Measurements from ENCODE around the gene ALDH3A2. TPM values are rescaled to one million over a fixed set of nuclear protein-coding genes. Genes with fewer than 3 reads are reported as not detected.

Gene ALDH3A2
- total and polyA plus RNA-seq, 2 of the 8 experiments (the other 6 are each of a cell fraction or from before 2014, with no cell fraction given) = 20.6 to 72.9 TPM

GRCh38 chr17:19664821-19665181 lies 16.2 kb downstream of the ALDH3A2 start:
- 88% methylated on average over 4 of the region's 4 CpGs; no CpG with 5 or more reads in 1 of the 2 experiments for WGBS, 2 experiments (ENCODE audit: extremely low coverage in 1 of 2, insufficient coverage in 1 of 2, insufficient read length in 1 of 2, insufficient replicate concordance in 2 of 2, low coverage in 1 of 2, low lambda C conversion rate in 2 of 2, missing lambda C conversion rate in 1 of 2)
- no peak for DNase-seq (ENCODE audit: low read depth in 1 of 2, low spot score in 2 of 2)
- Histone ChIP-seq H2BK5ac (ENCODE audit: low read depth, low read length) (no peak overlapping the region), H3K23ac (ENCODE audit: insufficient read length) (no peak overlapping the region), H3K27me3 (replicated peaks in 1 of 4; ENCODE audit: control insufficient read depth in 3 of 4, extremely low read depth in 1 of 4, insufficient read depth in 3 of 4, low read length in 3 of 4) (no peaks in the 10 kb centered on the region), H2AK5ac (ENCODE audit: low read depth, low read length) (no peak overlapping the region), H3K4me2 (ENCODE audit: insufficient read depth in 1 of 2, low read depth in 2 of 2, low read length in 2 of 2) (no peak overlapping the region), H3K4ac (replicated peaks; ENCODE audit: insufficient read length, low read depth, low read length) (no peak overlapping the region), H3K4me3 (ENCODE audit: extremely low read depth in 1 of 4, insufficient read depth in 2 of 4, low read depth in 3 of 4, low read length in 4 of 4) (no peak overlapping the region), H2BK20ac (ENCODE audit: low read length) (no peak overlapping the region), H4K20me1 (replicated peaks in 1 of 2; ENCODE audit: control insufficient read depth in 1 of 2, insufficient read depth in 2 of 2, low read length in 2 of 2) (peaks cover 2 to 5% of the 10 kb centered on the region in 2 experiments), H2BK120ac (replicated peaks; ENCODE audit: low read depth, low read length) (no peak overlapping the region), H3K14ac (ENCODE audit: insufficient read length) (no peak overlapping the region), H3K36me3 (ENCODE audit: control insufficient read depth in 2 of 4, insufficient read depth in 4 of 4, low read length in 3 of 4) (peaks cover 2 to 39% (median 10%) of the 10 kb centered on the region in 4 experiments; a peak in 6 of 8 replicates), H4K5ac (ENCODE audit: insufficient read length, low read depth, low read length) (no peak overlapping the region), H3K56ac (replicated peaks; ENCODE audit: insufficient read length, low read depth, low read length) (no peak overlapping the region), H3K9ac (replicated peaks in 1 of 4; ENCODE audit: extremely low read depth in 1 of 4, low read depth in 3 of 4, low read length in 3 of 4) (peak overlapping the region in 1 of 4 experiments; percentile 21; a peak in 1 of 7 replicates), H4K8ac (ENCODE audit: extremely low read depth, insufficient read depth, low read length) (no peak overlapping the region; the same call in 1 of the 2 replicates), H2BK15ac (ENCODE audit: low read length) (no peak overlapping the region), H3K4me1 (replicated peaks in 1 of 4; ENCODE audit: control insufficient read depth in 3 of 4, insufficient read depth in 4 of 4, low read length in 3 of 4) (peaks cover 0 to 7% (median 5%) of the 10 kb centered on the region in 4 experiments; a peak in 5 of 7 replicates), H3K79me1 (ENCODE audit: low read depth, low read length) (peaks cover 3% of the 10 kb centered on the region), H4K91ac (replicated peaks; ENCODE audit: insufficient read length, low read length) (no peak overlapping the region), H2AFZ (ENCODE audit: low read length) (no peak overlapping the region), H3K27ac (ENCODE audit: low read depth, low read length) (no peak overlapping the region), H3K79me2 (ENCODE audit: control insufficient read depth in 1 of 2, insufficient read depth in 2 of 2, low read length in 2 of 2) (no peaks in the 10 kb centered on the region), H3K23me2 (ENCODE audit: low read depth, low read length) (no peaks in the 10 kb centered on the region), H3K18ac (ENCODE audit: extremely low read depth, low read length) (no peak overlapping the region; the same call in 1 of the 2 replicates), H2BK12ac (ENCODE audit: low read depth, low read length) (no peak overlapping the region), H3K9me3 (ENCODE audit: insufficient read depth in 2 of 2, low read depth in 1 of 2, low read length in 1 of 2) (no peaks in the 10 kb centered on the region)
- ChIA-PET CTCF (ENCODE audit: partially characterized antibody) (interaction anchor here (0.7 to 1.5 kb wide), 4 partner anchors 12 to 151 kb away, joined by 3 to 4 read pairs (median 3); no protein-coding TSS in a partner anchor), POLR2A (ENCODE audit: partially characterized antibody) (interaction anchor here (1.1 kb wide), 2 partner anchors 12 to 16 kb away, joined by 3 to 4 read pairs; partner anchors contain the start of gene ALDH3A2)
- no peak for TF ChIP-seq BACH1 (IDR thresholded peaks at IDR 0.05; ENCODE audit: low read length)
- no peak for TF ChIP-seq TAF7 (optimal IDR thresholded peaks at IDR 0.05; ENCODE audit: borderline replicate concordance, low read depth, low read length)
- TF ChIP-seq SP4 (IDR thresholded peaks at IDR 0.05; ENCODE audit: low read length) = no peak
- TF ChIP-seq CEBPB (IDR thresholded peaks at IDR 0.05; ENCODE audit: low read depth, low read length) = no peak
- no peak for TF ChIP-seq SRF (IDR thresholded peaks at IDR 0.05; ENCODE audit: low read depth, low read length)
- TF ChIP-seq GTF2F1 (IDR thresholded peaks at IDR 0.05; ENCODE audit: borderline replicate concordance, low read depth, low read length) = no peak
- FAIRE-seq = no peak

All from H1 (cell line).